HG02610 (cell line): ENCODE results near the gene ADK.
A peak's percentile ranks its signal among the peaks of the same experiment; 100 is the strongest.
"Not testable (repeated sequence)": the region's sequence is repeated elsewhere in the genome, so short reads cannot be mapped to it uniquely, and the experiment has no call there.

ENCODE experiments used
- ATAC-seq: cut with Tn5 transposase; IDR thresholded peaks from one replicate; pipeline ENCODE4 v1.9.1; 2021; ENCODE audit warnings: mild to moderate bottlenecking, moderate library complexity; ENCODE audit not compliant: unreplicated experiment

The ADK gene

GRCh38 chr10:74140553-74140952 is 10.5 kb upstream of the ADK start:
- ATAC-seq = no peak

- ATAC-seq = no peak
Observed at GRCh38 chr10:74145133-74145532, 5.9 kb upstream of the ADK start.

- not testable (repeated sequence) for ATAC-seq
Observed at GRCh38 chr10:74146980-74147379, 4.0 kb upstream of the ADK start.

GRCh38 chr10:74150204-74150989 is 624 bp upstream of the ADK start, which contains the start of gene AP3M1:
Gene AP3M1 (minus strand): TSS chr10:74150828. CDS start chr10:74138379, 12,449 bp downstream.
- ATAC-seq = peak; percentile 40

GRCh38 chr10:74151879-74152722 is 1.1 kb downstream of the ADK start:
- ATAC-seq = no peak

- no peak for ATAC-seq
Observed at GRCh38 chr10:74153123-74153522, 2.1 kb downstream of the ADK start.

- ATAC-seq = no peak
Observed at GRCh38 chr10:74153676-74154075, 2.7 kb downstream of the ADK start.

- ATAC-seq = no peak
Observed at GRCh38 chr10:74156919-74157289, 5.9 kb downstream of the ADK start.

- ATAC-seq = no peak
Observed at GRCh38 chr10:74160013-74160412, 9.0 kb downstream of the ADK start.

- peak; percentile 51 for ATAC-seq
Observed at GRCh38 chr10:74163319-74164068, 12.5 kb downstream of the ADK start.

GRCh38 chr10:74164716-74165529 is 13.9 kb downstream of the ADK start:
- no peak for ATAC-seq

- no peak for ATAC-seq
Observed at GRCh38 chr10:74165530-74165901, 14.5 kb downstream of the ADK start.

GRCh38 chr10:74167443-74167842 is 16.4 kb downstream of the ADK start:
- ATAC-seq = no peak

- ATAC-seq = no peak
Observed at GRCh38 chr10:74171625-74172024, 20.6 kb downstream of the ADK start.

- ATAC-seq = no peak
Observed at GRCh38 chr10:74174521-74174920, 23.5 kb downstream of the ADK start.

GRCh38 chr10:74175510-74176379 is 24.7 kb downstream of the ADK start:
- no peak for ATAC-seq

GRCh38 chr10:74176380-74177139 is 25.5 kb downstream of the ADK start:
- ATAC-seq = peak; percentile 94

GRCh38 chr10:74177140-74177677 is 26.2 kb downstream of the ADK start:
- no peak for ATAC-seq
